SHP77 treated with DMSO at 0.1 percent for 48 hours (cell line): ENCODE measurements around the gene LPP.

Source experiments
- DNase-seq: peaks from one replicate; lab custom pipeline; 2025; lab: John Stamatoyannopoulos, UW

The LPP gene

DNA sequence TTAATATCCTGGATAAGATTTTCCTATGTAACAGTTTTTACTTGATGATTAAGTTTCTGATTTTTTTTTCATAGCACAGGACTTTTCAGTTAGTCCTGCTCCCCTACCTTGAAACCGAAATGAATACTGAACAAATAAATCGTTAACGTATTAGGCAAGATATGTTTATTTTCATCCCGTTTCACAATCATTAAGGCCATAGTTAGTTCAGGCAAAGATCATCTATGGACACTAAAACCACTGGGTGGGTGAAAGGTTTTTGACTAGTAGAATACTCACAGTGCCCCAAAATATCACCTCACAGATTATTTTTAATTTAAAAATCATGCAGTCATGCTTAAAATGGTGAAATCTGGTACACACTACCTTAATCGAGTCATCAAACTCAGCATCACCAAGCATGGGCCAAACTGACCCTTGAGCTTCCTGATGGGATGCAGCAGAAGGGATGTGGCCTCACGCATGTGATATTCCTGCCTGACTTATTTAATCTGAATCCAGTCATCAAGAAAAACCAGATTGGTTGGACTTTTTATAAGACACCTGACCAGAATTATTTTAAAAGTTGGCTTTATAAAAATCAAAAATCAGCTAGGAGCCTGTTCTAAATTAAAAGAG is 365.0 kb downstream of the LPP start:
- no peak for DNase-seq

DNA sequence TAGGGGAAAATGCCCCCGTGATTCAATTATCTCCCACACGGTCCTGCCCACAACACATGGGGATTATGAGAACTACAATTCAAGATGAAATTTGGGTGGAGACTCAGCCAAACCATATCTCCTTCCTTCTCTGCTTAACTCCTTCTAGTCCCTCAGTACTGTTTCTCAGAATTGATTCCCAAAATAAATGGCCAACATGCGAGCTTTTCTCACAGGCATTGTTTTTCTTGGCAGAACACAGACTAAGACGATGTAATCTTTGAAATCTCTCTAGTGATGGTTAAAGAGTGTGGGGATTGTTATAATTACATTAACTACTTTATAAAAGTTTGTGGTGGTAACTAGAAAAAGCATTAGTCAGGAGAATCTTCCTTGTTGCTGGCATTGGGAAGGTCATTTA is 366.5 kb downstream of the LPP start:
- DNase-seq: no peak

DNA sequence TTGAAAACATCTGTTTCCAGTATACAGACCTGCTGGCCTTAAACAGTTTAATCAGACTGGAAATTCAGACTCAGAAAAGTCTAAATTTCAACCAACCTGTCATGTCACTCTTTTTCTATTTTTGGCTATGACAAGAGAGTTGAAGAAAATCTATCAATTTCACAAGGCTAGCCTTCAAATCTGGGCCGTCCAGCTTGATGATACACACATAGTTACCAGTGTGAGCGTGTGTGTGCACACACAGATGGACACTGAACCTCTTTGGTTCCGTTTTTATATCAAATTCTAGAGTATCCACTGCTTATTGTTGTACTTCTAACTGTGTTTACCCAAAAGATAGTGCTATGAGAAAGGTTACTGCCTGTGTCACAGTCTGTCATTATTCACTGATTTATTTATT is 368.2 kb downstream of the LPP start:
- no peak for DNase-seq

GRCh38 chr3:188523291-188523690 is 369.3 kb downstream of the LPP start:
- DNase-seq: no peak

GRCh38 chr3:188524052-188524451 is 370.1 kb downstream of the LPP start:
- no peak for DNase-seq

DNA sequence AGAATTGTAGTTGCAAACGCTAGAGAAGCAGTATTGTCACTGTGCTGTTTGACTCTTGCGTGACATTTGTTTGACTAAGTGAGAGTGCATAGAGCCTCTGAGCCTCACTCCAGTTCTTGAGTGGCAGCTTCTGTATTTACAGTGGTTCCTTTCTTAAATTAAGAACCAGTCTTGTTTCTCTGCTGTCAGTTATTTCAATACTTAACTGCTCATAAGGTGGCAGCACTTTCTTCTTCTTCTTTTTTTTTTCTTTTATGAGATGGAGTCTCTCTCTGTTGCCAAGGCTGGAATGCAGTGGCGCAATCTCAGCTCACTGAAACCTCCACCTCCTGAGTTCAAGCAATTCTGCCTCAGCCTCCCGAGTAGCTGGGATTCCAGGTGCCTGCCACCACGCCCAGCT is 372.1 kb downstream of the LPP start:
- DNase-seq: no peak

GRCh38 chr3:188527389-188527788 is 373.4 kb downstream of the LPP start:
- DNase-seq: no peak

DNA sequence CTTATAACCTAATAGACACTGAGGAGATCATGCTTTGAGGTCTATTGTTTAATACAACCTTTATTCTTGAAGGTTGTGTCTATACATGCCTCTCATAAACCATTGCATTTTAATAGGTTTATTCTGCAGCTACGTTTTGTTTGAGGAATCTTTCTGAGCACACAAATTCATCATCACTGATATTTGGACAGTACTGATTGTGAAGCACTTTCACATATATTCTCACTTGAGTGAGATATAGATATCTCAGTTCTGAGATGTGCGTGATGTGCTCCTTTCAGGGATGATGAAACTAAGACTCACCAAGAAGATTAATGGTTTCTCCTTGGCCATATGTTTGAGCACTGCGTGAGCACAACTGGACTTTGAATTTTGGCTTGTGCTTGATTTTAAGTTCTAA is 374.4 kb downstream of the LPP start:
- no peak for DNase-seq

- no peak for DNase-seq
Measured at GRCh38 chr3:188529228-188529627, 375.3 kb downstream of the LPP start.

GRCh38 chr3:188530226-188530625 is 376.3 kb downstream of the LPP start:
- DNase-seq: no peak

DNA sequence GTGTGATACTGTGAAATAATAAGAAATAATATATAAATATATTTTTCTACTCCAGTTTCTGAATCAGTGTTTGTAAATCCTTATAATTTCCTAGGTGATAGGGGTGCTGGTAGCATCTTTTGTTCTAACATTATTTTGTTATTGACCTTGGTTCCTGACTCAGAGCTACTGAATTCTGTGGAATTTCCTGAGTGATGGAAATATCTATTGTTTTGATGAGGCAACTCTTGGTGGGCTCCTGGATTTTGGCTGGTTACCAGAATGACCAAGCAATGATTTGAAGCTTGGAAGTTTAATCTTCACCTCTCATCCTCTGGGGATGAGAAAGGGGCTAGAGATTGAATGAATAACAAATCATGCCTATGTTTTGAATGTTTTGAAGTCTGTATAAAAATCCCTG is 377.3 kb downstream of the LPP start:
- DNase-seq: no peak

- DNase-seq: no peak
Measured at GRCh38 chr3:188533172-188533571, 379.2 kb downstream of the LPP start.

DNA sequence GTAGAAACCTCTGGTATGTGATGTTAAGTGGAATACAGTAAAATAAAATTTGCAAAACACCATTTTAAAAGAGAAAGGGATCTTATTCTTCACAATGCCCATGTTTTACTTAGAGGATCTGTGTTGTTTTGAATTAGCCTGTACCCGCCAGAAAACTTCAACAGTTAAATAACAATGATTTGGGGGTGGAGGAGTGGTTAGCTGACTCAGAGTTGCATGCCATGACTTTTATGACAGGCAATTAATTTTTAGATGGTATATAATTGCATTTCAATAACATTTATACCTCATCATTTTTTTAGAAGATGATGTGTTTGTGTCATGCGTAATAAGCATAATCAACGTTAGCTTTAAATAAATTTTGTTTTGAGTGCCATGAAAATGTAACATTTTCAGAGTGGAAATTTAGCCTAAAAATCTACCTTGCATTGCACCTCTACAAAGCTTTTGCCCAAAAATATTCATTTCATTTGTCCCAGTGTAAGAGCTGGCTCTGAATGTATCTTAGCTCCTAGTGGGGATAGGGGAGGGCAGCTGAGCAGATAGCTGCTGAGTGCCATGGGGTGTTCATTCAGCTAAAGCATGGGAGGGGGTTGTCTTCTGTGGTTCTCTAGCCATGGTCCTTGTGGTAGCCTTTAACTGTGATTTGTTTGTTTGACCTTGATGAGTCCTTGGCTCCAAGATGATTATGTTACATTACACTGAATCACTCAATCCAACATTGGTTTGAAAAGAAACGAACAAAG is 379.8 kb downstream of the LPP start:
- DNase-seq: no peak

DNA sequence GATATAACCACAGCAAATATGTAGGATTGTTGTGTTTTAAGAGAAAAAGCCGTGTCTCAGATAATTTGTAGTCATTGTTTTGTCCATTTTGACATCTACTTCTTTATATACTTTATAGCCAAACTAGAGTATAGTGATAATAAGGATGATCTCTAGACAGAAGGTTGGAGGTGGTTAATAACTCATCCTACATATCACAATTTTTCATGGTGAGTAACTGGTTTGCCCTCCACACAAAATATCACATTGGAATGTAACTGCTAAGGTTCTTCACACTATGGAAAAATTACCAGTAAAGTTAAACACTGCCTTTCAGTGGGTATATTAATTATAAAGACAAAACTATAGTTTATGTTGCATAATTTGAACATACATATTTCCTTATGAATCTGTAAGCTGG is 380.7 kb downstream of the LPP start:
- no peak for DNase-seq

- DNase-seq: no peak
Measured at GRCh38 chr3:188537606-188538005, 383.6 kb downstream of the LPP start.

- no peak for DNase-seq
Measured at GRCh38 chr3:188539037-188539436, 385.1 kb downstream of the LPP start.

DNA sequence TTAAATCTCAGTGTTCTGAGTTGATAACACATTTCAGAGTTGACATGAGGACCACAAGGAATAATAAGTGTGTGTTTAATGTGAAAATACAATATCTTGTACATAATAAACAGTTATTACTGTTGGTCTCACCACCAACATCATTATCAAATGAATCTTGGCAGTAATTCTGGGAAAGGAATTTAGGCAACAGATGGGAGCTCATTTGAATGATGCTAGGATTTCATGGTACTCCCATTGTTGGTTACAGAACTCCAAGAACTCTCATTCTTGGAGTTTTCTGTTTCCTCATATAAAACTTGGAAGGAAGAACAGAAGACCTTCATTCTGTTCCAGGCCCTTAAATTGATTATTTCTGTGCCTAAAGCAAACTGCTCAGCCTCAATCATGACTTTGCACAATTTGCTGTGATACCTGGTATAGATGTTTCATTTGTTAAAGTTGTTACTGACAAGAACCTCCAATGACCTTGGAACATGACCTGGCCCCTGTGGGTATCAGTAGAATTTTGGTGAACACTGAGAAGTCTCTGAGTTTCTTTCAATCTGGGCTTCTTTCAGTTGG is 385.8 kb downstream of the LPP start:
- no peak for DNase-seq

DNA sequence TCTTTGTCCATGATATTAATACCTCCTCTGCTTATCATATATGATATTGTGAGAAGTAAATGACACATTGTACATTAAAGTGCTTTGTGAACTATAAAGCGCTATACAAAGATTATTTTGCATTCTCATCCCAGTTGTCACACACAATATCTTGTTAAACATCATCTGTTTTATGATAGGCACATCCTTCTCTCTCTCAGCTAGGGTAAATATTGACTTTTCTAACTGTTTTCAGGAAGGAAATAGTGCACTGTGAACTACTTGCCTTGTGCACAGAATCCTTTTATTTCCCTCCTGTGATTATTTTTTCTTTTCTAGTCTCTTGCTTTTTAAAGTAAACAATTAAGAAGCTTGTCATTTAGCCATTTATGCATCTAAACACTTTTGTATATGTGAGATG is 388.2 kb downstream of the LPP start:
- DNase-seq: peak; percentile 42

DNA sequence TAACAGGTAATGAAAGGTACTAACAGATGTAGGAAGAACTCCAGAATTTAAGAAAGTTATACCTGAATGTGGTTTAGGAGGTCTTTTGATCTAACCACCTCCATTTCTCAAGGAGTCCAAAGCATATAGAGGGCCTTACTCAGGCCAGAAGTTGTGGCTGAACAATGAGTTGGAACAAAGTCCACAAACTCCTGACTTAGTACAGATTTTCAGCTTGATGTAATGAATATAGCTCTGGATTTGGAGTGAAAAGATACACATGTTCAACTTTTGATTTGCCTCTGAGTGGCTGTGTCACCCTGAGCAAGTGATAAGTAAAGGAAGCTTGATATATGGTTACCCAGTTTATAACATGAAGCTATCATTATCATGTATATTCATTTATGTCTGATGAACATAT is 390.1 kb downstream of the LPP start:
- DNase-seq: no peak

GRCh38 chr3:188546835-188547670 is 393.1 kb downstream of the LPP start:
- DNase-seq: no peak

DNA sequence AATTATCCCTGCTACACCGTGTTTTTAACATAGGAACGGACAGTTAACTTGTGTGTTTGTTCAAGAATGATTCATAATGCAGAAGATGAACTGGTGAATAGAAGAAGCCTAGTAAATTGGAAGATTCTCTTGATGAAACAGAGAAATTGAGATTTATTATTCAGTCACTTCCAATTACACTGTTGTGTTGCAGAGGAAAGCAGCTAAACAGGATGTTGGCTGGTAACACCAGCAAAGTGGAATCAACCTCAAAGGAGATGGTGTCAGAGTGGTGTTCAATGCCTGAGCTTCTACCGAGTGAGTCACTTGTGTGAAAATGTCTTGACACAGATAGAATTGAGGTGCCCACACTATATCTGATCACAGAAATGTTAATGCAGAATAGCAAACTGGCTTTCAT is 399.6 kb downstream of the LPP start:
- no peak for DNase-seq

DNA sequence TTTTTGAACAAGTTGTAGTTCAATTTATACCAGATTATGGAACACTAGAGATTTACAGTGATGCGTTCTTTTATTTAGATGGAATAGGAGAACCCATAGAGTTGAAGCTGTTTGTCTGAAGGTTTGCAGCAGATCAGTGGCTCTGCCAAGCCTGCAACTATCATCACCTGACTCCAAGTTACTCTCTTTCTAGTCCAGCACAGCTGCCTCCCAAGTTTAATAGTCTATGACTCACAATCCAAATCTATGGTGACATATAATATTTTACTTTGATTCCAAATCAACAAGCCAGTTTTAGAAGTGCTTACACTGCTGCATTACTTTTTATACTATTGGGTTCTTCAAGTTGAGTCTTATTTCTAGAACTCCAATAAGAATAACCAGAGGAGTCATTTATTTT is 400.4 kb downstream of the LPP start:
- DNase-seq: no peak

DNA sequence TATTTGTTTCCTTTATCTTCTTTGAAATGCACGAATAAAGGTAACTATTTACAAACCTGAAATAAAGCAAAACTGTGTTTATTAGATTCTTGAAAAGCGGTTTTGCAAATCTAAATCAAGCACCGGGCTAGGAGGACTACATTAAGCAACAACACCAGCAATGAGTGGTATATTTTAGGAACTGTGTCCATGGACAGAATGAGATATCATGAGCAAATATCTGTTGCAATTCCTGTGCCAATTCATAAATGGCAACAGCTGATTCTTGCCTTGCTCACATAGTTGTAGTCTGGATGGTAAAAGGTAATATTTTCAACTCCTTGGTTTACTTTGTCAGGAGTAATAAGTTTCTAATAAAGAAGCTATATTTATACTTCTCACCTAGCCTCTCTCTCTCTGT is 403.3 kb downstream of the LPP start:
- no peak for DNase-seq
